DND-41 (cell line): ENCODE results near the gene NDUFB7.
"Not testable (repeated sequence)": the region's sequence is repeated elsewhere in the genome, so short reads cannot be mapped to it uniquely, and the experiment has no call there.

Source experiments
- ATAC-seq: fragments of 200-7000 bp; cut with Tn5 transposase; 3 replicates; pipeline ENCODE4 v1.9.1; 2021; ENCODE audit warnings: low read depth; ENCODE audit not compliant: insufficient read depth
- DNase-seq: peaks from one replicate; pipeline ENCODE4 v3.0.0-alpha.2; 2020
- H2AFZ ChIP-seq: 2 replicates; pipeline ENCODE4 v1.6.0; 2012; ENCODE audit warnings: low read depth, low read length
- H3K27ac ChIP-seq: 2 replicates; pipeline ENCODE4 v1.5.1; 2012; ENCODE audit warnings: low read length, inconsistent platforms
- H3K27me3 ChIP-seq: fragments of 200-600 bp; sonication (generic); 2 replicates; pipeline ENCODE4 v1.6.0; 2012; ENCODE audit warnings: low read length, mild to moderate bottlenecking, inconsistent platforms; ENCODE audit not compliant: insufficient read depth, poor library complexity
- H3K36me3 ChIP-seq: 2 replicates; pipeline ENCODE4 v1.5.1; 2012; ENCODE audit warnings: low read length, inconsistent platforms; ENCODE audit not compliant: insufficient read depth
- H3K4me1 ChIP-seq: 2 replicates; pipeline ENCODE4 v1.5.1; 2012; ENCODE audit warnings: mild to moderate bottlenecking, low read length; ENCODE audit not compliant: insufficient read depth
- H3K4me2 ChIP-seq: 2 replicates; pipeline ENCODE4 v1.6.0; 2012; ENCODE audit warnings: mild to moderate bottlenecking, moderate library complexity, low read length, inconsistent platforms; ENCODE audit not compliant: insufficient read depth
- H3K4me3 ChIP-seq, 2 experiments: fragments of 200-600 bp in 1 of 2; shearing (Covaris generic) in 1 of 2; 2 replicates each; pipeline ENCODE4 v1.5.1; 2012 to 2016; ENCODE audit warnings: inconsistent platforms in 2 of 2, low read length in 2 of 2, mild to moderate bottlenecking in 2 of 2, low read depth in 1 of 2, moderate library complexity in 1 of 2
- H3K79me2 ChIP-seq: 2 replicates; pipeline ENCODE4 v1.6.0; 2012; ENCODE audit warnings: low read length, inconsistent platforms; ENCODE audit not compliant: insufficient read depth
- H3K9ac ChIP-seq: 2 replicates; pipeline ENCODE4 v1.6.0; 2012; ENCODE audit warnings: low read depth, mild to moderate bottlenecking, inconsistent platforms, low read length, moderate library complexity
- H3K9me3 ChIP-seq: 2 replicates; pipeline ENCODE4 v1.5.1; 2012; ENCODE audit warnings: low read length, moderate library complexity, mild to moderate bottlenecking, inconsistent platforms; ENCODE audit not compliant: insufficient read depth, severe bottlenecking
- H4K20me1 ChIP-seq: 2 replicates; pipeline ENCODE4 v1.6.0; 2012; ENCODE audit warnings: low read length; ENCODE audit not compliant: insufficient read depth
- CTCF ChIP-seq: IDR thresholded peaks from 2 replicates; pipeline ENCODE4 v1.5.1; 2012; ENCODE audit warnings: borderline replicate concordance, low read length, moderate library complexity, mild to moderate bottlenecking; ENCODE audit not compliant: poor library complexity, severe bottlenecking; ENCODE audit errors: extremely low read depth
- EZH2 ChIP-seq: IDR thresholded peaks from 3 replicates; pipeline ENCODE4 v1.6.1; 2012; ENCODE audit warnings: borderline replicate concordance, low read depth, mild to moderate bottlenecking, moderate library complexity, low read length, inconsistent platforms; ENCODE audit not compliant: severe bottlenecking

The NDUFB7 gene

GRCh38 chr19:14551134-14552005 lies 20.5 kb downstream of the NDUFB7 start:
- not testable (repeated sequence) for H3K9ac ChIP-seq, H3K27me3 ChIP-seq, H2AFZ ChIP-seq, H3K4me3 ChIP-seq, H3K4me2 ChIP-seq, H3K4me1 ChIP-seq, H3K9me3 ChIP-seq, H3K27ac ChIP-seq
- peak; percentile 32 for TF ChIP-seq CTCF
- H3K79me2 ChIP-seq, result peaks cover 86% of the 10 kb centered on the region
- peaks cover 60% of the 10 kb centered on the region for H4K20me1 ChIP-seq
- peaks cover 20% of the 10 kb centered on the region for H3K36me3 ChIP-seq
- peak; percentile 67 for DNase-seq
- ATAC-seq, result peak; percentile 89

GRCh38 chr19:14550201-14550754 lies 21.6 kb downstream of the NDUFB7 start:
- ATAC-seq, result no peak

GRCh38 chr19:14545716-14546082 lies 26.2 kb downstream of the NDUFB7 start:
- H3K9ac ChIP-seq, result no peak overlapping the region
- no peak overlapping the region for H2AFZ ChIP-seq
- no peak for TF ChIP-seq EZH2
- TF ChIP-seq CTCF, result no peak
- H3K79me2 ChIP-seq, result peaks cover 90% of the 10 kb centered on the region
- DNase-seq (no peak), ATAC-seq (no peak)
- no peak overlapping the region for H3K4me3 ChIP-seq
- H3K9me3 ChIP-seq, result no peaks in the 10 kb centered on the region
- H3K36me3 ChIP-seq, result peaks cover 35% of the 10 kb centered on the region
- H4K20me1 ChIP-seq, result peaks cover 57% of the 10 kb centered on the region
- H3K27ac ChIP-seq, result no peak overlapping the region
- no peak overlapping the region for H3K4me2 ChIP-seq
- H3K27me3 ChIP-seq, result no peaks in the 10 kb centered on the region
- no peaks in the 10 kb centered on the region for H3K4me1 ChIP-seq

More at GRCh38 chr19:14550201-14550754, 21.6 kb downstream of the NDUFB7 start:
- Histone ChIP-seq H3K36me3 (peaks cover 27% of the 10 kb centered on the region), H3K27me3 (no peaks in the 10 kb centered on the region), H3K9me3 (no peaks in the 10 kb centered on the region), H3K4me1 (no peaks in the 10 kb centered on the region), H3K4me2 (no peak overlapping the region), H3K9ac (no peak overlapping the region), H3K27ac (no peak overlapping the region), H4K20me1 (peaks cover 59% of the 10 kb centered on the region), H2AFZ (no peak overlapping the region), H3K4me3 (no peak overlapping the region), H3K79me2 (peaks cover 86% of the 10 kb centered on the region)
- no peak for DNase-seq
- TF ChIP-seq CTCF, result no peak
- no peak for TF ChIP-seq EZH2
